Activated gamma-delta T cell treated with Interleukin-2 at 50 U/mL for 16 hours (primary cell): ENCODE results near the gene DACH1.

Experiments
- DNase-seq: peaks from one replicate; pipeline ENCODE4 v3.0.0-alpha.2; 2020

The DACH1 gene

GRCh38 chr13:71618159-71618558, 248.8 kb downstream of the DACH1 start:
- DNase-seq: no peak

GRCh38 chr13:71617265-71617664, 249.7 kb downstream of the DACH1 start:
- DNase-seq: no peak

- DNase-seq: no peak
These were observed 253.8 kb downstream of the DACH1 start for GRCh38 chr13:71613066-71613745.

GRCh38 chr13:71611292-71611691, 255.7 kb downstream of the DACH1 start:
- DNase-seq: no peak

GRCh38 chr13:71610876-71611275, 256.1 kb downstream of the DACH1 start:
- DNase-seq: no peak

- no peak for DNase-seq
These were observed 257.7 kb downstream of the DACH1 start for GRCh38 chr13:71609271-71609670.

GRCh38 chr13:71607575-71607974, 259.4 kb downstream of the DACH1 start:
- DNase-seq: no peak

GRCh38 chr13:71606818-71607217, 260.2 kb downstream of the DACH1 start:
- DNase-seq: no peak

GRCh38 chr13:71605744-71606143, 261.3 kb downstream of the DACH1 start:
- DNase-seq: no peak

- DNase-seq: no peak
These were observed 263.7 kb downstream of the DACH1 start for GRCh38 chr13:71603255-71603654.

- DNase-seq: no peak
These were observed 264.7 kb downstream of the DACH1 start for GRCh38 chr13:71602344-71602743.

- no peak for DNase-seq
These were observed 269.9 kb downstream of the DACH1 start for GRCh38 chr13:71597150-71597549.

GRCh38 chr13:71596116-71596515, 270.9 kb downstream of the DACH1 start:
- DNase-seq: no peak

- DNase-seq: no peak
These were observed 273.4 kb downstream of the DACH1 start for GRCh38 chr13:71593566-71593965.

- DNase-seq: no peak
These were observed 275.6 kb downstream of the DACH1 start for GRCh38 chr13:71591374-71591773.

GRCh38 chr13:71590654-71591148, 276.3 kb downstream of the DACH1 start:
- DNase-seq: no peak

GRCh38 chr13:71589032-71589431, 278.0 kb downstream of the DACH1 start:
- no peak for DNase-seq

GRCh38 chr13:71587817-71588216, 279.2 kb downstream of the DACH1 start:
- no peak for DNase-seq

GRCh38 chr13:71587193-71587592, 279.8 kb downstream of the DACH1 start:
- no peak for DNase-seq

- no peak for DNase-seq
These were observed 283.4 kb downstream of the DACH1 start for GRCh38 chr13:71583581-71583980.

- DNase-seq: no peak
These were observed 286.4 kb downstream of the DACH1 start for GRCh38 chr13:71580614-71581013.

- DNase-seq: no peak
These were observed 289.0 kb downstream of the DACH1 start for GRCh38 chr13:71578048-71578447.

GRCh38 chr13:71577127-71577526, 289.9 kb downstream of the DACH1 start:
- no peak for DNase-seq

- DNase-seq: no peak
These were observed 290.4 kb downstream of the DACH1 start for GRCh38 chr13:71576571-71576970.

- DNase-seq: no peak
These were observed 320.1 kb downstream of the DACH1 start for GRCh38 chr13:71546881-71547280.
